Mucosa of stomach (tissue), 1 donor: ENCODE data around the gene EGFLAM.

Experiments used
- H3K27me3 ChIP-seq: one replicate; pipeline ENCODE4 v1.7.0; 2013; ENCODE audit warnings: mild to moderate bottlenecking, low read length; ENCODE audit not compliant: control insufficient read depth, insufficient read depth
- H3K36me3 ChIP-seq: one replicate; pipeline ENCODE4 v1.7.0; 2013; ENCODE audit warnings: low read length; ENCODE audit not compliant: control insufficient read depth, insufficient read depth
- H3K4me1 ChIP-seq: one replicate; pipeline ENCODE4 v1.7.0; 2013; ENCODE audit warnings: mild to moderate bottlenecking, low read length; ENCODE audit not compliant: control insufficient read depth, insufficient read depth
- H3K4me3 ChIP-seq: one replicate; pipeline ENCODE4 v1.7.0; 2013; ENCODE audit warnings: low read length
- H3K9ac ChIP-seq: one replicate; pipeline ENCODE4 v1.7.0; 2013; ENCODE audit warnings: mild to moderate bottlenecking, low read length, moderate library complexity
- H3K9me3 ChIP-seq: one replicate; pipeline ENCODE4 v1.7.0; 2013; ENCODE audit warnings: mild to moderate bottlenecking, low read length, moderate library complexity; ENCODE audit not compliant: control insufficient read depth
- donor health status: Pancreatic carcinoma.

Gene EGFLAM

DNA sequence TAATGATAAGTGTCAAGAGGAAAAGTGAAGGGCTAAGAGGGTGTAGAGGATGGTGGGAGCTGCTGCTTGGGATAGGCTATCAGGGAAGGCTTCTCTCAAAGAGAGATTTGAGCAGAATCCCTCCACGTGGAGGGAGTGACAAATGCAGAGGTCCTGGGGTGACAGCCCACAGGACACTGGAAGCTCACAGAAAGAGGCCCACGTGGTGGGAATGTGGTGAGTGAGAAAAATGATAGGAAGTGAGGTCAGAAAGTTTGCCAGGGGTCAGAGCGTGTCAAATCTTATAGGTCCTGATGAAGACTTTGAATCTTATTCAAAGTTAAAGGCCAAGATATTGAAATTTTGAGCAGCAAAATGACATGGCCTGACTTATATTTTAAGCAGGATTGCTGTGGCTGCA, 125.3 kb downstream of the EGFLAM start:
- Histone ChIP-seq H3K9ac (no peak overlapping the region), H3K36me3 (no peaks in the 10 kb centered on the region), H3K27me3 (peaks cover 1% of the 10 kb centered on the region), H3K4me3 (no peak overlapping the region), H3K9me3 (no peaks in the 10 kb centered on the region), H3K4me1 (no peaks in the 10 kb centered on the region)

DNA sequence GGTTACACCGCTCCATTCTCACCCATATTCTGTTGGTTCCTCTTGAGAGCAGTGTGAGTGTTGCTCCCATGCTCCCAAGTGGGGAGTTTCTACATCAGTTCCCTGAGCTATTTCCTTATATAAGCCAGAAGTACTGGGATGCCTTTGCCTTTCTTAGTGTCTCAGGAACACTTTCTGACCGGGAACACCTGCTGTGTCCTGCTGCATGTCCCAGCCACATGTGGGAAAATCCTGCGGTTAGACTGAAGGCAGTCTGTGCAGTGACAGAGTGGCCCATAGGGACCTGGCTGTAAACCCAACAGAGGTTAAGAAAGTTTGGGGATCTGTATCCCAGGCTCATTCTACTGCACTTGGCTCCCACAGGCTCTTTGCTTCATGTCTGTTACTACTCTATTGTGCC, 126.0 kb downstream of the EGFLAM start:
- no peaks in the 10 kb centered on the region for H3K9me3 ChIP-seq
- H3K27me3 ChIP-seq: no peaks in the 10 kb centered on the region
- no peaks in the 10 kb centered on the region for H3K4me1 ChIP-seq
- no peak overlapping the region for H3K9ac ChIP-seq
- H3K4me3 ChIP-seq: no peak overlapping the region
- H3K36me3 ChIP-seq: no peaks in the 10 kb centered on the region

GRCh38 chr5:38387161-38387560, 128.8 kb downstream of the EGFLAM start:
- Histone ChIP-seq H3K9me3 (no peaks in the 10 kb centered on the region), H3K27me3 (no peaks in the 10 kb centered on the region), H3K4me1 (no peaks in the 10 kb centered on the region), H3K9ac (no peak overlapping the region), H3K4me3 (no peak overlapping the region), H3K36me3 (no peaks in the 10 kb centered on the region)

DNA sequence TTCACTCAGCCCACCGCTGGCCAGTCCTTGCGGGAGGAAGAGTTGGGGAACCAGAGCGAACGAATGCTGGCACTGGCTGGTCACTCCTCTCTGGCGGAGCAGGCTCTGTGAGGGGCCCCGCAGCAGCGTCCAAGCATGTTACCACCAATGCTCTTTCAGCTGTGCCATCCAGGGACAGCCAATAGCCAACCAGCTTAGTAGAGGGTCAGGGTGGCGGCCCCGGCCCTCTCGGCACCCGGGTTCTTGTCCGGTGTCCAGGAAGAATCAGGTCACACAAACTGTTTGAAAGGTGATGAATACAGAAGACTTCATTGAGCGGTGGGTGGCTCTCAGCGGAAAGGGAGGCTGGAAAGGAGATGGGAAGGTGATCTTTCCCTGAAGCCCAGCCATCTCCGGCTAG, 135.3 kb downstream of the EGFLAM start:
- Histone ChIP-seq H3K36me3 (no peaks in the 10 kb centered on the region), H3K9ac (no peak overlapping the region), H3K4me3 (no peak overlapping the region), H3K27me3 (no peaks in the 10 kb centered on the region), H3K9me3 (no peaks in the 10 kb centered on the region), H3K4me1 (no peaks in the 10 kb centered on the region)

- Histone ChIP-seq H3K4me3 (no peak overlapping the region), H3K9me3 (no peaks in the 10 kb centered on the region), H3K27me3 (peaks cover 4% of the 10 kb centered on the region)
These were observed 138.4 kb downstream of the EGFLAM start for GRCh38 chr5:38396766-38397165.

DNA sequence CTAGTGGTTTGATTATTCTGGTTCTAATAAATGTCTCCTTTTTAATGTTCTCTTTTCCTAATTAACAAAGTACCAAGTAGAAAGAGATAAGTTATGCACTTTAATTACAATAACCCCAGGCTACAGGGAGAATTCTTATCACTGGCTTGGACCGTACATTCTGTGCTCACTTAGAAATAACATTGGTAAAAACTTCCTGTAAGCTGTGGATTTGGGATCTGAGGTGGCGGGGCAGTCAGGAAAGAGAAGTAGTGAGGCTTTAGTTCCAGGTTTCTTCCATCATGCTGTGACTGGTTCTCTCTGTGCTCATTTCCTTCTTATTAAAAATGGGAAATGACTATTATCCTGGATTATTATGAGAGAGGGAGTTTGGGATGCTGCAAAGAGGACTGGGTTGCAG, 142.0 kb downstream of the EGFLAM start:
- Histone ChIP-seq H3K9me3 (no peaks in the 10 kb centered on the region), H3K4me1 (no peaks in the 10 kb centered on the region), H3K27me3 (peaks cover 4% of the 10 kb centered on the region), H3K36me3 (no peaks in the 10 kb centered on the region), H3K9ac (no peak overlapping the region), H3K4me3 (no peak overlapping the region)

More at GRCh38 chr5:38396766-38397165, 138.4 kb downstream of the EGFLAM start:
- Histone ChIP-seq H3K36me3 (no peaks in the 10 kb centered on the region), H3K9ac (no peak overlapping the region), H3K4me1 (no peaks in the 10 kb centered on the region)

- Histone ChIP-seq H3K4me3 (no peak overlapping the region), H3K4me1 (no peaks in the 10 kb centered on the region), H3K36me3 (no peaks in the 10 kb centered on the region), H3K9ac (no peak overlapping the region), H3K9me3 (no peaks in the 10 kb centered on the region), H3K27me3 (peaks cover 4% of the 10 kb centered on the region)
These were observed 142.8 kb downstream of the EGFLAM start for GRCh38 chr5:38401145-38401544.

DNA sequence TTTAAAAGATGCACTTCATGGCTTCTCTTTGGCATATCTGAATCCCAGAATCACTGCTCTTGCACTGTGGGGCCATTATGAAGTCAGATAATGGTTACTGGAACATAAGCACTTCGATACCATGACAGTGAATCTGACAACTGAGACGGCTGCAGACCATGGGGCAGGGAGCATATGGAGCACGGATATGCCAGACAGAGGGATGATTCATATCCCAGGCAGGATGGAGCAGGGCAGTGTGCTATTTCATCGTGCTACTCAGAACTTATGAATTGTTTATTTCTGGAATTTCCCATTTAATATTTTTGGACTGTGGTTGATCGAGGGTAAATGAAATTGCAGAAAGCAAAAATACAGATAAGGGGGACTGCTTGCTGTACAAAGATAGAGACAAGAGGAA, 145.0 kb downstream of the EGFLAM start:
- Histone ChIP-seq H3K9me3 (no peaks in the 10 kb centered on the region), H3K4me1 (no peaks in the 10 kb centered on the region), H3K4me3 (no peak overlapping the region), H3K9ac (no peak overlapping the region), H3K27me3 (peaks cover 4% of the 10 kb centered on the region), H3K36me3 (no peaks in the 10 kb centered on the region)

DNA sequence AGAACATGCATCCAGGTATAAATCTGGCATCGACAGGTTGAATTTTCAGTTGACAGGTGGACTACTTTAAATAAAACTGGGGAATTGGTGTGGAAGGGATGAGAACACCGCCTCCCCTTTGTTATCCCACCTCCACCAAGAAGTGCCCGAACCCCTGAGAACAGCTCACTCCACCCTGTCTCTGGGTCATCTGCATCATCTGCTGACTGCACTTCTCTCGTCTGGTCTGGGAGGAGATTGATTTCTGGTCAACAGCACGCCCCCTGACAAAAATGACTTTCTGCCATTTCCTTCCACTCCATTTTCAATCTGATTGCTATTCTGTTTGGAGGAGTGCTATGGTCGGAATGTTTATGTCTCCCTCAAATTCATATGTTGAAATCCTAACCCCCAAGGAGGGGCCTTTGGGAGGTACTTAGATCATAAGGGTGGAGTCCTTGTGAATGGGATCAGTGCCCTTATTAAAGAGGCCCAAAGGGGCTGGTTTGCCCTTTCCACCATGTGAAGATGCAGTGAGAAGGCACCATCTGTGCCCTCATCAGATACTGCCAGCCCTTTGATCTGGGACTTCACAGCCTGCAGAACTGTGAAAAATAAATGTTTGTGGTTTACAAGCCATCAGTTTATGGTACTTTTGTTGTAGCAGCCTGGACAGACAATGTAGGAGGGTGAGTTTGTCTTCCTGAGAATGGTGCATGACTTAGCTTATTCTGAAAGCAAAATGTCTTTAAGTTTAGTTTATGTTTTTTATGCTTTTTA, 145.7 kb downstream of the EGFLAM start:
- H3K36me3 ChIP-seq: no peaks in the 10 kb centered on the region
- no peaks in the 10 kb centered on the region for H3K9me3 ChIP-seq
- H3K4me3 ChIP-seq: no peak overlapping the region
- no peak overlapping the region for H3K9ac ChIP-seq
- H3K27me3 ChIP-seq: peaks cover 4% of the 10 kb centered on the region
- H3K4me1 ChIP-seq: no peaks in the 10 kb centered on the region

- Histone ChIP-seq H3K27me3 (peaks cover 9% of the 10 kb centered on the region), H3K9me3 (no peaks in the 10 kb centered on the region), H3K4me3 (no peak overlapping the region), H3K4me1 (no peaks in the 10 kb centered on the region), H3K9ac (no peak overlapping the region), H3K36me3 (no peaks in the 10 kb centered on the region)
These were observed 146.4 kb downstream of the EGFLAM start for GRCh38 chr5:38404667-38405276.

- Histone ChIP-seq H3K4me3 (no peak overlapping the region), H3K9ac (no peak overlapping the region), H3K4me1 (no peaks in the 10 kb centered on the region), H3K27me3 (peaks cover 10% of the 10 kb centered on the region), H3K36me3 (no peaks in the 10 kb centered on the region), H3K9me3 (no peaks in the 10 kb centered on the region)
These were observed 150.3 kb downstream of the EGFLAM start for GRCh38 chr5:38408446-38409198.

GRCh38 chr5:38410304-38410990, 152.1 kb downstream of the EGFLAM start:
- H3K9ac ChIP-seq: no peak overlapping the region
- H3K36me3 ChIP-seq: no peaks in the 10 kb centered on the region
- H3K27me3 ChIP-seq: peaks cover 10% of the 10 kb centered on the region
- no peaks in the 10 kb centered on the region for H3K9me3 ChIP-seq
- H3K4me1 ChIP-seq: no peaks in the 10 kb centered on the region
- H3K4me3 ChIP-seq: no peak overlapping the region
